ENCODE measurements around the gene COBLL1.

DNA sequence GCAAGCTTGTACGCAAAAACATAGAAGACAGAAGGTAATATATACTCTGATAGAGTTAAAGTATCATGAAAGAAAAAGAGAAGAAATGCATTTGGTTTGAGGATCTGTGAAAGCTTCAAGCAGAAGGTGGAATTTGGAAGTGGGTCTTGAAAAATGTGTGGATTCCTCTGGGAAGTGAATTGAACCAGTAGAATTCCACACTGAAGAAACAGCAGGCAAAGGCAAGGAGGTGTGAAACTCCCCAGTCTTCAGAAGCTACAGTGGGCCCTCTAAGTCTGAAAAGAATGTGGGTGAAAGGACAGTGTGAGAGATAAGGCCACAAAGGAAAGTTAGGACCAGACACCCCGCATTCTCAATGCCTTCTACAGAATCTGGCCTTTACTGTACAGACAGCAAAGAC lies 25.6 kb downstream of the COBLL1 start:
- TF ChIP-seq, protein P1, sequence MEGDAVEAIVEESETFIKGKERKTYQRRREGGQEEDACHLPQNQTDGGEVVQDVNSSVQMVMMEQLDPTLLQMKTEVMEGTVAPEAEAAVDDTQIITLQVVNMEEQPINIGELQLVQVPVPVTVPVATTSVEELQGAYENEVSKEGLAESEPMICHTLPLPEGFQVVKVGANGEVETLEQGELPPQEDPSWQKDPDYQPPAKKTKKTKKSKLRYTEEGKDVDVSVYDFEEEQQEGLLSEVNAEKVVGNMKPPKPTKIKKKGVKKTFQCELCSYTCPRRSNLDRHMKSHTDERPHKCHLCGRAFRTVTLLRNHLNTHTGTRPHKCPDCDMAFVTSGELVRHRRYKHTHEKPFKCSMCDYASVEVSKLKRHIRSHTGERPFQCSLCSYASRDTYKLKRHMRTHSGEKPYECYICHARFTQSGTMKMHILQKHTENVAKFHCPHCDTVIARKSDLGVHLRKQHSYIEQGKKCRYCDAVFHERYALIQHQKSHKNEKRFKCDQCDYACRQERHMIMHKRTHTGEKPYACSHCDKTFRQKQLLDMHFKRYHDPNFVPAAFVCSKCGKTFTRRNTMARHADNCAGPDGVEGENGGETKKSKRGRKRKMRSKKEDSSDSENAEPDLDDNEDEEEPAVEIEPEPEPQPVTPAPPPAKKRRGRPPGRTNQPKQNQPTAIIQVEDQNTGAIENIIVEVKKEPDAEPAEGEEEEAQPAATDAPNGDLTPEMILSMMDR (IDR thresholded peaks at IDR 0.05) = no peak
- TF ChIP-seq POLR2AphosphoS5 (IDR thresholded peaks at IDR 0.05) (no peak), EP300 (IDR thresholded peaks at IDR 0.05) (no peak)
